T-helper 1 cell treated with Interleukin-12 subunit alpha and Interleukin-12 subunit beta and Interleukin-4 antibody, amounts not matched to agents 30 ng/mL and 1 ng/mL, for 36 hours (primary cell): ENCODE measurements around the gene DAB1. TPM values are rescaled to one million over a fixed set of nuclear protein-coding genes. Genes with fewer than 3 reads are reported as not detected.

Experiments
- intact Hi-C: fragments of 100-400 bp; cut with micrococcal nuclease; formaldehyde crosslinking; loops from one replicate; pipeline ENCODE4 v1.15.1; 2024
- total RNA-seq: library from RNA; stranded (reverse); gene quantifications from 2 replicates; pipeline ENCODE4 v1.2.3, GENCODE V29; 2022

DAB1 gene
- total RNA-seq, 1 donor from 2014 or later = 0.15 TPM

DNA sequence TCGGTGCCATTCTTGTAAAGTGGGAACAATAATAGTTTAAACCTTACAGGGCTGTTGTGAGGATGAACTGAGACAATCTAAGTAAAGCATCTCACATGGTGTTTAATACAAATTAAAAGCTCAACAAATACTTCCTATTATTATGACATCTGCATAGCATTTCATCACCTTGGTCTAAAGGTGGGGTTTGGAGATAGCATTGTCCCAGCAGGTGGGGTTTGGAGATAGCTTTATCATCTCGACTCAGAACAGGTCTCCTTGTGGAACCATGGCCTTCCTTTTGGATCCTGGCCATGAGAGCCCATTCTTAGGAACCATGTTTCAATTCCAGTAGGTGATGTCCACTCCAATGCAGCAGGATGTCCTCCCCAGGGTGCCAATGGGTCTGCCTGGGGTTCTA is 437.5 kb downstream of the DAB1 start:
- intact Hi-C loops = no loop called here

DNA sequence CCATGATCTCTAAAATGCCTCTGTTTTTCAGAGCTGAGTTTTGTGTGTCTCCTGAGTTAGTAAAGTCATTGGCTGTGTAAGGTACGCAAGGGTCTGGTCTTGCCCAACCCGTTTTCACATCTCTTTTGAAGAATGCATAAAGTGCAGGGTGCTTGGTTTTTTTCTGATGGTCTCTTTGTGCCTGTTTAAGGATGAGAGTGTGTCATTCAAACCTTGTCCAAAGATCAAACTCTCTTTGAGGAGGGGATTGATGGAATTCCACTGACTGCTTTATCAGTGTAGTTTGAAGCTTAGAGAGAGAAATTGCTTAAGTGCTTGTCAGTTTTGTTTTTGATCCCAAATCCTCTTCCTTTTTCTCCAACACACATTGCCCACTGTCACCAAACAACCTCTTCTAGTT is 438.0 kb downstream of the DAB1 start:
- intact Hi-C loops = no loop called here

DNA sequence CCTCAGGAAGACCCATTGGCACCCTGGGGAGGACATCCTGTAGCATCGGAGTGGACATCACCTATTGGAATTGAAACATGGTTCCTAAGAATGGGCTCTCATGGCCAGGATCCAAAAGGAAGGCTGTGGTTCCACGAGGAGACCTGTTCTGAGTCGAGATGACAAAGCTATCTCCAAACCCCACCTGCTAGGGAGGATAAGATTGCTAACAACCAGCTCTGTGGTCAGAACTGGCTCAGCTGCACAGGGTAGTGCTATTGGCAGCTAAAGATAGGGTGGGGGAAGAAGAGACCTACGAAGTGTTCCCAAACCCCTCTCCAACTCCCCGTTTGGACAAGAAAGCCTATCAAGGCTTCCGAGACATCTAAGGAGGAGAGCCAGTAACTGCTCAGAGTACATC is 440.4 kb downstream of the DAB1 start:
- intact Hi-C loops = no loop called here

DNA sequence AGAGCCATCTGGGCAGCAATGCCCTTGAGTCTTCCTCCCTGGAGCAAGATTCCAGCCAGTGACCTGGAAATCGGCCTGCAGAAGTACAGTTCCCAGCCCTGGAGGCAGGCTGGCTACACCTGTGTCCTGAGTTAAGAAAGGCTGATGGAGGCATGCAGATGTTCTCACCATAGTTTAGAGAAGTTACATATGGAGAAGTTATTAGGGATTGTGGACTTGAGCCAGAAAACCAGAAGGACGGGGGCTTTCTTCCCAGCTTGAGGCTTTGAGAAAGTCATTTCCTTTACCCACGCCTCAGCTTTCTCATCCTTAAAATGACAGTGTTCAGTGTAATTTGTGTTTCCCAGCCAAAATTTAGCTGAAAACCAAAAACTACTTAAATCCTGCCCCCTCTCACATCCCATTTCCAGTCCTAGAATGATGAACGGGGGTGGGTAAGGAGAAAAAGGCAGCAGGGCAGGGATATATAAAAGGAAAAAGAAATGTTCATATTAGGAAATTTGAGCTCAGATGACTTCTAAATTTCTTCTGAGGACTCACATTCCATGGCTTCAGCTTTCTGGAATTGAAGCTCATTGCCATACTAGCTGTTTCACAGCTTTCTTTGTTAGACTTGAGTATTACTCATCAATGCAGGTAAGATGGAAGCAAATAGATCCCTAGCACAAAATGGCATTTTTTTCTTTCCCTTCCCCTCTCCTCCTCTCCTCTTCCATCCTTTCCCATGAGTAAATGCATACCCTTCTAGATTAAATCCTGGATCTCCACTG is 443.7 kb downstream of the DAB1 start:
- intact Hi-C loops = no loop called here

DNA sequence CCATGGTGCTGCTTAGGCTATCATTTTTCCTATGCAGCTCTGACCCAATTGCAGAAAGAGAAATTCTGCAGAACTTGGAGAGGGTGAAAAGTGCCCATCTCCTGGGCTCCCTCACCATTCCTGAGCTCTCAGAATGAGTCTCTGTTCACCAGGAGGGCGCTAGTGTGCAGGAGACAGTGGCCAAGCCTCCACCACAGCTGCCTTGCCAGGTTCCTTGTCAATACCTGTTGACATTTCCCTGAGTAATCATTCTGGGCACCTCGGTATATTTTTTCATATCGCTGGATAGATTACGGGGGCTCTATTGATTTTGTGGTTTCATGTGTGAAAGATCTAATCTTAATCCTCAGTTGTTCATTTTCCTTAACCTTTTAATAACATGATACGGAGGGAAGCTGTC is 445.0 kb downstream of the DAB1 start:
- intact Hi-C loops = no loop called here

DNA sequence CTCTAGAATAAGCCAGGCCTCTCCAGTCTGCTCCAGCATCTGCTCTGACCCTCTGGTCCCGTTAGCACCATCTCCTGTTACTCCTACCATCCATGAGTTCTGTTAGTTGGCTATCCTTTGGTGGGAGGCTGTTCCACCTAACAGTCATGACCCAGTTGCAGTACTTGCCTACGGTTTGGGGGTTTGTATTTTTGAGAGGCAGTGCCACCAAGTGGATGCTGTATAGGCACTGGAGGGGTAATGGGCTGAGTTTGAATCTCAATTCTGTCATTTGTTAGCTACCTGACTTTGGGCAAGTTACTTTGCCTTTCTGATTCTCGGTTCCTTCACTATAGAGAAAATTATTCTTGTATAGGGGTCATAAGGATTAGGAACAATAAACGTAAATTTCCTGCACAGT is 445.9 kb downstream of the DAB1 start:
- intact Hi-C loops = no loop called here

DNA sequence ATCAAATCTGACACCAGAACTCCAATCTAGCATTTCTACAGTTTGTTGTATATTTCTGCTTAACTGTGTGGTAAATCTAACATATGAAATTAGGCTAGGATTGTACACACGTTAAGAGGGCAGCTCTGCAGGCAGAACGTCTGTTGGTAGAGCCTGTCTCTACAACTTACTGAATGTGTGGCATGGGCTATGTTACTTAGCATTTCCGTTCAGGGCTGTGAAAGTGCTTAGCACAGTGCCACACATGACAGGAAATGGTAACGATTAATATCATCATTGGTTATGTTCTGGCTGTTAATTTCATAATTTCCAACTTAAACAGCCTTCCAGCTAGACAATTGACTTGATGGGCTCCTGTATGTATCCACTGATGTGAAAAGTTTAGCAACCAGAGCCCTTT is 448.4 kb downstream of the DAB1 start:
- intact Hi-C loops = no loop called here

DNA sequence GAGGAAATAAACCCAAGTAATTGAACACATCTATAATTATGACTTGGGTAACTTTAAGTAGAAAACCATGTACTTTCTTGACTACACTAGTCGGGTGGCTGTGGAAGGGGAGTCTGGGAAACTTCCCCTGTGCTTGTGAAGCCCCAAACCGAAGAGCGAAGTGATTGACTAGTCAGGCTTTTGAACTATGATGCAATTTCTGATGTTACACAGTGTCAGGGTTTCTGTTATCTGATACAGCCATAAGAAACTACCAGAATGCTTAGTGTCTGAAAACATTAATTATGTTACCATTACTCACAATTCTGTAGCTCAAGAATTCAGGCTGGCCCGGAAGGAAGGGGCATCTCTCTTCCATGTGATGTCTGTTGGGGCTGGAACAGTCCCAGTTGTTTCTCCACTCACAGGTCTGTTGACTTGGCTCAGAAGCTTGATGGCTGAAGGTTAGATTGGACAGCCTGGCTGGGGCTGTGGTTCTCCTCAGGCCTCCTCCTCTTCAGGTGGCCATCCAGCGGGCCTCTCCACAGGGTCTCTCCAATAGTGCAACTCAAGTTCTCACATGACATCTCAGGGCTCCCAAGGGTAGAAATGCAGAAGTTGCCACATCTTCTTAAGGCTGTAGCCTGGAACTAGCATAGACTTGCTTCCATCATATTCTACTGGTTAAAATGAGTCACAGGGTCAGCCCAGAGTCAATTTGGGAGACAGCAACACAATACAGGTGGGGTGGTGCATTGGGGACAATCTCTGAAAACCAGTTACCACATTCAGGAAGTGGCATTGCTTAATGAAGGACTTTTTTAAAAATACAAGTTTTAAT is 449.7 kb downstream of the DAB1 start:
- intact Hi-C loops = no loop called here

DNA sequence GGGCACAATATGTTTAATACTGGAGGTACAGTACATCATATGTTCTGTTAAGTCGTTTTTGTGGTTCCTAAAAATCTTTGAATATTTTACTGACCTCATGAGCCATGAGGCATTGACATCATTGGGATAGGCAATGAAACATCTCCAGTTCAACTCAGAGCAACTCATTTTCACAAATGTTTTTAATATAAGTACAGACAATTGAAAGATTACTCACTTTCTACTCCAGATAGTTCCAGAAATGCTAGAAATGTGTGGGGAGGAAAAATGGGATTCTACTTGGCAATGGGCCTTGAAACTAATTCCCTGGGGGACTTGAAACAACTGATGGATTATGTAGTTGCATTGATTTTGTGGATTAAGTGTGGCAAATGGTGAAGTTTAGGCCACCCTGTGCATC is 450.9 kb downstream of the DAB1 start:
- intact Hi-C loops = no loop called here

DNA sequence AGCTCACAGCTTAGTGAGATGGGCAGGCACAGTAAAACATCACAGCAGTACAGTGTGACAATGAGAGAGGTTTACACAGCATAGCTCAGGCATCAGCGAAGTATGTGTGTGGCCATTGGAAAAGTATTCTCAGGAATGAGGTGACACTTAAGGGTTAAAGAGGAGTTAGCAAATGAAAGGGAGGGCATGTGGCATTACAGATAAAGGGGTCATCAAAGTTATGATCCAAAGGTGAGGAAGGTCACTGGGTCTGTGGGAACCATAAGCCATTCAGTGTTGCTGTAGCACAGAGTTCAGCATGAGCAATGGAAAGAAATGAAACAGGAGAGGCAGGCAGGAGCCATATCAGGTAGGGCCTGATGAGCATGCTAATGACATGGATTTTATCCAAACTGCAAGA is 453.6 kb downstream of the DAB1 start:
- intact Hi-C loops = no loop called here

DNA sequence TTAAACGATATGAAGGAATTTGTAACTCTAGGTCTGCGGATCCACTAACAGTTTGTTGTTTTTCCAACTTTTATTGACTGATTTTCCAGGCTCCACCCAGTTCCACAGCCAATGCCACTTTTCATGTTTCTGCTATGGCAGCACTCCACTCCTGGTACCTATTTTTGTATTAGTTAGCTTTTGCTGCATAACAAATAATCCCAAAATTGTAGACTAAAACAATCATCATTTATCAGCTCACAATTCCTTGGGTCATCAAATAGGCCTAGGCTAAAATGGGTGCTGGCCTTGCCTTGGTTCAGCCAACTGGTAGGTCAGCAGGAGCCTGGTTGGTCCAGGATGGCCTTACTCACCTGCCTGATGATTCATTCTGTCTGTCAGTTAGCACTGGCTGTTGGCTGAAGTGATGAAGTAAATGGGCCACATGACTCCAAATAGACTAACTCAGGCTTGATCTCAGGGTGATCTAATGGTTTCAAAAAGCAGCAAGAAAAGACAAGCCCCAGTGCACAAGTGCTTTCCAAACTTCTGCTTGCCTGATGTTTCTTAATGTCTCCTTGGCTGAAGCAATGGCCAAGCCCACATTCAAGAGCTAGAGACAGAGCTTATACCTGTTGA is 454.9 kb downstream of the DAB1 start:
- intact Hi-C loops = loop anchor here (1.0 kb wide), 1 partner anchor 137 kb away; no protein-coding TSS in a partner anchor

DNA sequence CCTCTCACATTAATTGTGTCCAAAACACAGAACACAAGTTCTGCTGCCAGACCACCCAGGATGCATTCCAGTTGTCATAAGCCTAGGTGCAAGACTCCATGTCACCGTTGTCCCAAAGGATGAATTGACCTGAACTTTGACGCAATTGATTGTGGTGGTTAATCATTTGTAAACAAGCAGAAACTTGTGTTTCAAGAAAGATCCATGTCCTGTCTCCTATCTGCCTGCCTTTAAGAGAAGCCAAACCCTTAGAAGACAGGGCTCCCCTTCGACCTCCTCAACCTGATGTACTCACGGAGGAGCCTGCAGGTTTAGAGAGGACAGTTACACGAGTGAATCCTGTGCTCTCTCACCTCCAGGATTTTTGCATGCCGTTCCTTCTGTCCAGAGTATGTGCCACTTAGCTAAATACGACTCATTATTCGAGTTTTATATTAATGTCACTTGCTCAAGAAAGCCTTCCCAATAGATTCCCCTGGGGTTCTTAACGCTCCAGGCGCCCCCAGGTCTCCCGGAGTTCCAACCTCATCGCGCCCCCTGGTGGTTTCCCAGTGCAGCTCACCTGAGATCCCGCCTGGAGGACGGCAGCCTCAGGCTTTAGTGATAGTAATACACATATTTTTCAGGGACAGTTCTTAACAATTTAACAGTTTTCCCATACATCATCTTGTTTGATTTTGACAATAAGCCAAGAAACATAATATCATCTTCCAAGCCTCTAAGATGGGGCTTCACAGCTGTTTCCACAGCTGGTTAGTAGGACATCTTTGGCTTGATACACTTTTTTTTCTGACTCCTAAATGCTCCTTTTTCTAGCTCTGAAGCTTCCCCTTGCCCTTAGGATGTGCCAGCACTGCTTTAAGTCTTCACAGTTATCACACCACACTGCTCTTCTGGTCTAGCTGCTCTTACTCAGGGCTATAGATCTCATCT is 455.7 kb downstream of the DAB1 start:
- intact Hi-C loops = loop anchor here (1.0 kb wide), 1 partner anchor 136 kb away; no protein-coding TSS in a partner anchor

DNA sequence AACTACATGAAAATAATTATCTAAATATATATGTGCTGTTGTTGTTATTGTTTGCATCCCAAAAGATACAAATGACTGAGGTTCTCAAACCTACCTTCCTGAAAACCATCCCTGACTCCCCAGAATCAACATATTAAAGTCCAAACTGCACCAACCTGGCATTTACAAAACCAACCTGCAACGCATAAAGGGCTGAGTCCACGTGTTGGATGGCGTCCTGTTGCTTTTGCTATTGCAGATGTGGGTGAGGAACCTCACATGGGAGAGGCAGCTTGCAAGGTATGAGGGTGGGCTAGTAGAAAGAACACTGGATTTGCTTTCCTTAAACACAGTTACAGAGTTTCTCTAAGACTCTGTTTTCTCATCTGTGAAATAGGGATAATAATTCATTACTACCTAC is 456.5 kb downstream of the DAB1 start:
- intact Hi-C loops = no loop called here

DNA sequence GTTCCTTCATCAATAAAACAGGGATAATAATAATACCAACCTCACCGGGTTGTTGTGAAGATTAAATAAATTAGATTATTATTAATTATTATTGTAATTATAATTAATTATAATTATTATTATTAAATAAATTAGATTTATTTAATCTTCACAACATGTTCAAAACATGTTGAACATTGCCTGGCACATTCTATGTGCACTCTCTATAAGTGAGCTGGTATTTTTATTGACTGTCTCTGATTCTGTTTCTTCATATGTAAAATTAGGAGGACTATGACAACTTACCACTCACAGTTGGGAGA is 457.2 kb downstream of the DAB1 start:
- intact Hi-C loops = no loop called here

DNA sequence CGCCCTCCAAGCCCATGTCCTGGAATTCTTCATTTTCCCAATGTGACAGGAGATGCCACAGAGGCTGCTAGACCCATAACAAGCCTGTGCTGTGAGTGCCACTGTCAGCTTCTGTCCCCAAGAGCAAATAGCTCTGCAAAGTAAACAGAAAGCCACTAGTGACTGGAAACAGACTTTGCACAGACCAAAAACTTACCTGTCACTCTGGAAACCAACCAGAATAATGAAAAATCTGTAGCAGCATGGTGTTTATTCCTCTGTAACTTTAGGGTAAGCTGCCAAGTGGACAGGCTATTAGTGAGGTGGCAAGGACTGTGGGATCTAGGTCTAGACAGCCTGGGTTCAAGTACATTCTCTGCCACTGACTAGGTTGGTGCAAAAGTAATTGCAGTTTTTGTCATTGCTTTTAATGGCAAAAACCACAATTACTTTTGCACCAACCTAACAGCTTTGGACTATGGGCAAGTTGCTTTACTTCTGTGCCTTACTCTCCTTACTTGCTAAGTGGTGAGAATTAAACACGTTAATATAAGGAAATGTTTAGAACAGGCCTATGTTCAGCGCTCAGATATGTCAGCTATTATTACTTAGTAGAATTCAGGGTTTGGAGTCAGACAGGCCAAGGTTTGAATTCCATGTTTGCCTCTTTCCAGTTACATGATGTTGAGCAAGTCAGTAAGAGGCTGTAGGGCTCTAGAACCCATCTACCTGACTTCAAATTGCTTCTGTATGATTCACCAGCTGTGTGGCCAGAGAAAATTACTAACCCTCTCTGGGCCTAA is 457.8 kb downstream of the DAB1 start, which contains the start of gene C8B:
C8B (minus strand) TSS at position 100 of the 782 bp plus-strand sequence; CDS start at position 33, 67 bp downstream.
- intact Hi-C loops = no loop called here

DNA sequence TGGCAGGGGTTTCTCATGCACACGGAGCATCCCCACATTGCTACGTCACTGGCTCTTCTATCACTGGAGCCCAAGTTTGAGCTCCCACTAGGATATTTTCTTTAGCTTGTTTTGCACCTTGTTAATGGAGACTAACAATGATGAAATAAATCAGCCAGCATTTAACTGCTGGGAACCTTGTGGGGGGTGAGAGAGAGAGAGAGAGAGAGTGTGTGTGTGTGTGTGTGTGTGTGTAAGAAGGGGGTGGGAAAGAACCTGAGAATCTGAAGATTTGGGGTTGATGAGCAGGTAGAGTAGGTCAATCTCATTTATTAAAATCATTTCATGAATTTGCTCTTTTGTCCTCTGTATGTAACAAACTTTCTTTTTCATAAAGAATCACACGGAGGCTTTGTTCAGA is 458.7 kb downstream of the DAB1 start:
- intact Hi-C loops = no loop called here

DNA sequence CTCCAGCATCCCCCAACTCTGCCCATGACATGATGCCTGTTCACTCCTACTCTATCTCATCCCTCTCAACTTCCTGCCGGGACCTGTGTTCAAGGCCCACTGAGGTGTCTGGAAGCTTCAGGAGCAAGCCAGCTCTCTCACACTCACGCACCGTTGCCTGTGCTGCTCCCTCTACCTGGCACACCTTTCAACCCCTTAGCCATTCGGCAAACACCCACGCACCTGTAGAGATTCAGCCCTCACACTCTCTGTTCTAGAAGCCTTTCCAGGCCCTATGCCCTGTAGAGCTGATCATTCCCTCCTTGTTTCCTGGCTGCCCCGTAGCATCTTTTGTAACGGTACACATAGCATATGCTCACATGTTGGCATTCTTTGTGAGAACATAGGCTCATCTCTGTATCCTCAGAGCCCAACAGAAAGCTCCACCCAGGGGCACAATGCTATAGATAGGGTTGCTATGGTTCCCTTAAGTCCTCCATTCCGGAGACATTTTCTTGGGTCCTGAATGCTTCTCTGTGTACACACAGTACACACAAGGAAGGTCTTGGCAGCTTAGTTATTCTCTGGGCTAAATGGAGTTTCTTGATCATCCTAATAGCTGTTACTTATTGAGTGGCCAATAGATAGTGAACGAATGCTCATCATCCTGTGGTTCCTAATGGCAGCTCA is 459.4 kb downstream of the DAB1 start:
- intact Hi-C loops = no loop called here

DNA sequence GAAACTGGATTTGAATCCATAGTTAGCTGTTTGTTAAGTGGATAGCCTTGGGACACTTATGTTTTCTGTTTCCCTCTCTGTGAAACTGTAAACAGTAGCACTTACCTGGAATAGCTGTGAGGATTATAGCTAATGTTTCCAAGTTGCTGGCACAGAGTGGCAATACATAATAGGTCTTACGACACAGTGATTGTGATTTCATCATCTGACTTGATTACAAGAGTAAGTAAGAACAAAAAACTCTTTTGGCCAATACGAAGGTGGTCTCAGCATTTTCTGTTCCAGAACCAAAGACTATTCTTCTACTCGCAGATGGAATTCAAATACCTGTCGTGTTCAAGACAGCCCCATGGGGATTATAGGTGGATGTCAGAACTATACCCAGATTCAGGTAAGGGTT is 460.2 kb downstream of the DAB1 start:
- intact Hi-C loops = no loop called here

DNA sequence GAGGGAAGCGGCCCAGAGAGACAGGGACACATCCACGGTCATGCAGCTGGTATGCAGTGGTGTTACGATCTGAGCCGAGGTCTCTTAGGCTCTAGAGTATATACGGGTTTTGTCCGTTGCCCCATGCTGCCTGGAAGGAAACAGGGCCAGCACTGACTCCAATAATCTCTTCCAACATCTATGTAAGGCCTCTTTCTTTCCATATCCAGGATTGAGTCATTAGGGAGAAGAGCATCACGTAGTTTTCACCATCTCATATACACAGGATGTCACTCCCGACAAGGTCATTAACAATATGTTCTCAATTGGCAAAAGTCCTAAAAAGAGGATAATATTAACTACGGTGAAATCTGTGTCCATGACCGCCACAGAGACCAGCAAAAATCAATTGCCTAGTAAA is 462.4 kb downstream of the DAB1 start:
- intact Hi-C loops = no loop called here

DNA sequence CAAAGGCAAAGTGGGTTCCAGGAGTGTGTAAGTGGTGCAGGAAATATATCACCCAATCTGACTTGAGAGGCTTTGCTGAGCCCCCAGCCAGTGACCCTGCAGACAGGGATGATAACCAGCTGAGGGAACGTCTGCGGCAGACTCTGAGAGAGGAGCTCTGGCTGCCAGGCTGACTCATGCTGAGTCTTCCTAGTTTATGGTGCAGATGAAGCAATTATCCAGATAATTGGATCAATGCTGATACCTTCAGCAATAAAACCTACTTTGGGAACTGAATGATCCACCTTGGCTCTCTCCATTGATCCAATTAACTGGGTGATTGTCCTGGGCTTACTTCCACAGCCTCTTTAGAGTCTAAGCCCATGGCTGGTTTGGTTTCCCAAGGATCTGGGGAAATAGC is 465.3 kb downstream of the DAB1 start:
- intact Hi-C loops = no loop called here
